ENCODE measurements around the gene DDAH1.

DDAH1 gene

GRCh38 chr1:85296980-85297379, 168.0 kb downstream of the DDAH1 start:
- DNase-seq = peak; percentile 72

DNA sequence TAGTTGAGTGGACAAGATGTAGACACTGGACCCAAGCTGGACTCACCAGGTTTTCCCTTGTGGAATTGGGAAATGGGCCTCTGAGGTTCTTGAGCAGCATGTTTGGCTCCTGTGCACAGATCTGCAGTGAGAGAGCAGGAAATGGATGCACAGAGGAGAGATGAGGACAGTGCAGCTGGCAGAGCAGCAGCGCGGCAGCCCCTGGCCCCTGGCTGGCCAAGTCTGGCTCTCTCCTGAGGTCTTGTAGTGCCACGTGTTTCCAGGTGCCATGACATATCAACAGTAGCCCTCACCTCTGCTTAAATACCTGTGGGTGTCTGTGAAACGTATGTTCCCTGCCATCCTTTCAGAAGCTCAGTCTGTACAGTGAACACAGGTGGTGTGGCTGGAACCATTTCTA, 169.3 kb downstream of the DDAH1 start:
- DNase-seq = no peak

- DNase-seq = no peak
Measured at GRCh38 chr1:85295006-85295431, 169.9 kb downstream of the DDAH1 start.

DNA sequence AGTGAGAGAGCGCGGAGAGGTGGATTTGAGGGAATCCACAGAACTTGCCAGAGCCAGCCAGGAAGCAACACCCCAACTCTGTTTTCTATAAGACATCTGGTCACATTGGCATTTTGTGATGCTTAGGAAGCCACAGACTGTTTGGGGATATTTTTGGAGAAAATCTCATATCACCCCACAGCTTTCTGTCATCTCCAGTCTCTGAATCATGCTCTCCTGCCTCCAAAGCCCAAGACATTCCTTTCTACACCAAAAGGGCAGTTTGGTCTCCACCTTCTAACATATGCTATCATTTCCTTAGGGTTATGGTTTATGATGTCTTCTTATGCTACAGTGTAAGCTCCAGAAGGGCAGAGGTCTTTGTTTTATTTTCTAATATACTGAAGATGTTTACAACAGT, 174.1 kb downstream of the DDAH1 start:
- DNase-seq = peak; percentile 71

- DNase-seq = no peak
Measured at GRCh38 chr1:85289848-85290335, 175.1 kb downstream of the DDAH1 start.

- peak; percentile 91 for DNase-seq
Measured at GRCh38 chr1:85289207-85289847, 175.6 kb downstream of the DDAH1 start.

DNA sequence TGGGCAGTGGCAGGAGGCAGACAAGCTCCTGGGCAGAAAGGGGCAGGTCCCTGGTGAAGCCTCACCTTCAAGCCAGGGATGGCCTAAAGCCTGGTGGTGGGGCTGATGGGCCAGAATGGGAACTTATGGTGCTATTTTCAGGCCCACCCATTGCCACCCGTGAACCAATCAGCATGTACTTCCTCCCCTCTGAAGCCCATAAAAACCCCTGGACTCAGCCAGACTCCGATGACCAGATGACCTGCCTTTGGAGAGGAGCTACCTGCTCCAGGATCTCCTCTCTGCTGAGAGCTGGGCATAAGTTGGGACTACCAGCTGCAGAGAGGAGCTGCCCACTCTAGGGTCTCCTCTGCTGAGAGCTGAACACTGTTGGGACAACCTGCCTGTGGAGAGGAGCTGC, 180.8 kb downstream of the DDAH1 start:
- no peak for DNase-seq

DNA sequence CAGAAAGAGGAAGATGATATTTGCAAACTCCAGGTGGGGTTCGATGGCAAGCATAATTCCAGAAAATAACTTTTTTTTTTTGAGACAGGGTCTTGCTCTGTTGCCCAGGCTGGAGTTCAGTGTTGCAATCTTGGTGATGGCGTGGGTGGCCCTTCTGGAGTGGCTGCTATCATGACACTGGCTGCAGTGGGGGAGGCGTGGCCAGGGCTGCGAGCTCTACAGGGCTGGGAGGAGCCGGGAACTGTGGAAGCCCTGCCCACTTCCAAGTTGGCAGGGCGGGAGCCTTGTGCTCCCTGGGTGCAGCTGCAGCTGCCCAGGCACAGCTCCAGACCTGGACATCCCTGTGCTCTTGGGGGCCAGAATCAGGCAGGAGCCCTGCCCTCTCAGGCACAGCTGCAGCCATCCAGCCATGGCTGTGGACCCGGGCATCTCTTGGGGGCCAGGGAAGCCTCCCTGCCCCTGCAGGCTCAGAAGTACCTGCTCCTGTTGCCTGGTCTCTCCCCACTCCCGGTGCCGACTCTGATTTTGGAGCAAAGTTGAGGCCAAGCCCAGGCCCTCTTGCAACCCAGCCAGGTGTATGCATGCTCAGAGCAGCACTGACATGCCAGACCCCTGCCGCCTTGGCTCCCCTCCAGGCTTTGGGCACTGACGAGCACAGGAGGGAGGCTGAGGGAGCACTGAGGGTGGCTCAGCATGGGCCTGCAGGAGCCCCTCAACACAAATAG, 181.3 kb downstream of the DDAH1 start:
- no peak for DNase-seq

- DNase-seq = no peak
Measured at GRCh38 chr1:85282424-85282823, 182.5 kb downstream of the DDAH1 start.

DNA sequence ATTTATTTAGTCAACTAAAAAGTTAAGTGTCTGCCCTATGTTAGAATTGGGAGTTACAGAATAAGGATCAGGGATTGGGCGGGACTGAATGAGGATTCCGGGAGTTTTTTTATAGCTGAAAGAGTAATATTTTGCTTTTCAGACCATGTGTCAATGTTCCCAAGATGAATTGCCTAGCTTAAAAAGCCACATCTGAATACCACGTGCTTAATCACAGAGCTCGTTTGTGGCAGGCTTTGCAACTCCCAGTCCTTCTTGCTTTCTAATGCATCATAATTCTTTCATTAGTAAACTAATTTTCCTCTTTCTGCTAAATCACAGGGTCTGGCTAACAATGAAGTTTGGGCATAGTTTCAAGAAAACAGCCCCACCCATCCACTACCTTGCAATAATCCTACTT, 184.3 kb downstream of the DDAH1 start:
- no peak for DNase-seq

- no peak for DNase-seq
Measured at GRCh38 chr1:85279458-85280080, 185.4 kb downstream of the DDAH1 start.

DNA sequence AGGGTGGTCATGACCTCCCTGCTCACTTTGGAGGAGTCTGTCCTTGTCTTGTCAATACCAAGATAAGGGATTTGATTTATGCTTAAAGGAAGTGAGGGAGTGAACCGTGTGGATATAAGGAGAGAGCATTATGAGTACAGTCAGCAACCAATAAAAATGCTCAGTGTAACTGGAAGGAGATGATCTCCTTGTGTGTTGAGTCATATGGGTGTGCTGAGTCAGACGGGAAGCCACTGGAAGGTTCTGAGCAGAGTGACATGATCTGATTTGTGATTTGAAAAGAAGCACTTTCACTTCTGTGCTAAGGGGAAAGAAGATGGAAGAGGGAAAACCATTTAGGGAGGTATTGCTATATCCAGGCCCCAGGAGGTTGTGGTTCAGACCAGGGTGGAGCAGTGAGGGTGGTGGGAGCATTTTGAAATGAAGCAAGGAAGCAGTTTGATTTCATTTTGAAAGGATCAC, 186.1 kb downstream of the DDAH1 start:
- peak; percentile 97 for DNase-seq

DNA sequence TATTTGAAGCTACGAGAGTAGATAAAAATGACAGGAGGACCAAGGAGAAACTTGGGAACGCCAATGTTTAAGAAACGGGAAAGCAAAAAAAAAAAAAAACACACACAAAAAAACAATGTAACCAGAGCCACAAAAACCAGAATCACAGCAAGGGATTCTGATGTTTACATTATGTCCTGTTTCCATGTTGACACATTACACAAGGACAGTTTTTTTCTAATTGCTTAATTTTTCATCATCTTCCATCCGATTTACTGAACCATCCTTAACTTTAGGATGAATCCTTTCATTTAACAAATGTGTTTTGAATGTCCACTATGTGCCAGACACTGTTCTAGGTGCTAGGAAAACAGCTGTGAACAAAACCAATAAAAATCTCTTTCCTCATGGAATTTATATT, 187.2 kb downstream of the DDAH1 start:
- no peak for DNase-seq

- DNase-seq = no peak
Measured at GRCh38 chr1:85276978-85277639, 187.8 kb downstream of the DDAH1 start.

DNA sequence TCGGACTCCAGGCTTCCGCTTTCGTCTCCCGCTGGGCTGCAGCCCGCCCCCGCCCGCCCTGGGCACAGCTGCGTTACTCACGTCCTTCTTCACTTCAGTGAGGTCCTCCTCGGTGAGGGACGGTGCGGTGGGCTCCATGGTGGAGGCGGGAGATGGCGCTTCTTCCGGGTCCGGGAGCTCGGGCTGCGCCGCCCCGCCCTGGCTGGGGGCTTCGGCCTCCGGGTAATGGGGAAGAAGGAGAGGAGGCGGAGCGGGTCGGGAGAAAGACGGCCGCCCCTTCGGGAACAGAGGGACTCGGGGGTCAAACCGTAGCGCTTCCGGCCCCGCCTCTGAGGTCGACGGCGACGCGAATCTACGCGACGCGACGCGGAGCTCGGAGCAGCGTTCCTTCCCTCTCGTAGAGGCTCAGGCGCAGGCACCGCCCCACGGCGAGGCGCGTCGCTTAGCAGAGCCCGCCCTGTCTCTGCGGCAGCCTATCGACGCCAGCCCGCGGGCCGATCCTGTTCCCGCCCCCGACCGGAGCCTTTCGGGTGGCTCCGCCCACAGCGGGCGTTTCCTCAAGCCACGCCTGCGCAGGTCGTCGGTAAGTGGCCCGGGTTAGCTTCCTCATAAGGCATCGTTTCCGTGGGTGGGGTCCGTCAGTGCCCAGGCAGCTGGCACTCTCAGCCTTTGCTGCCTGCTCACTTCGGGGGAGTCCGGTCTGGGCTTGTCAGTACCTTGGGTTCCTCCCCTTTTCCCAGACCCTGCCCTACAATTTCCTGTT, 188.6 kb downstream of the DDAH1 start, which contains the start of gene BCL10:
Gene BCL10, minus strand, starts transcription at position 418 of the 763 bp plus-strand sequence. Its CDS starts 280 bp downstream, at position 138.
- peak; percentile 97 for DNase-seq

GRCh38 chr1:85275701-85276214, 189.2 kb downstream of the DDAH1 start:
- DNase-seq = no peak

DNA sequence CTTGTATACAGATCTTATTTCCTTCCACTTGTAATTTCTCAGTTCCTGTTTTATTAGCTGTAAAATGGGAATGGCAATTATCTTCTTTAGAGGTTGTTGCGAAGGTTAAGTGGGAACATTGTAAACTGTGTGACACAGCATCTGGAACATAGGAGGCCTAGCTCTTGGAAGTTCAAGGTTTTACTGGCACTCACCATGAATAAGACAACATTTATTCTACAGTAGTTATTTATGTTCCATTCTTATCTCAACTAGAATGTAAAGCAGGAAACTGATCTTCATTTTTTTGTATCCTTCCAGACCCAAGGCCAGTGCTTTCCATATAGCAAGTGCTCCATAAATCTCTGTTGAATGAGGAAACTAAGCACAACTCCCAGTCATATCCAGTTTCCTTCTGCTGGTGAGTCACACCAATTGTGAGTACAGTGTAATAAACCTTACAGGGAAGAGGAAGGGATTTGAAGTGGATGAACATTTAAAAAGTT, 189.9 kb downstream of the DDAH1 start:
- DNase-seq = peak; percentile 82

DNA sequence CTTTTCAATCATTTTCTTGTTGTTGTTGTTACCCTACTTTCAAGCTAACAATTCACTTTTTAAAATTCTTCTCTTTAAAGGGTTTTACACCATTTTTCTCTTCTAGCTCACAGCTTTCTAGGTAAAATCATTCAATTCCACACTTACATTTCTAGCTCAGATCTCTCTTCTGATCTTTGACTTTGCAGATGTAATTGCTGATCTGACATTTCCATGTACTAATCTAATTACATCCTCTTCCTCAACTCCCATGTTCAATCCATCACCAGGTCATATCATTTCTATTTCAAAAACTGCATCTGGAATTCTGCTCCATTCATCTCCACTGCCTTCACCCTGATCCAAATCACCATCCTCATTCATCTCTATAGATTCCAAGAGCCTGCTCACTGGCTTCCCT, 191.6 kb downstream of the DDAH1 start:
- no peak for DNase-seq

DNA sequence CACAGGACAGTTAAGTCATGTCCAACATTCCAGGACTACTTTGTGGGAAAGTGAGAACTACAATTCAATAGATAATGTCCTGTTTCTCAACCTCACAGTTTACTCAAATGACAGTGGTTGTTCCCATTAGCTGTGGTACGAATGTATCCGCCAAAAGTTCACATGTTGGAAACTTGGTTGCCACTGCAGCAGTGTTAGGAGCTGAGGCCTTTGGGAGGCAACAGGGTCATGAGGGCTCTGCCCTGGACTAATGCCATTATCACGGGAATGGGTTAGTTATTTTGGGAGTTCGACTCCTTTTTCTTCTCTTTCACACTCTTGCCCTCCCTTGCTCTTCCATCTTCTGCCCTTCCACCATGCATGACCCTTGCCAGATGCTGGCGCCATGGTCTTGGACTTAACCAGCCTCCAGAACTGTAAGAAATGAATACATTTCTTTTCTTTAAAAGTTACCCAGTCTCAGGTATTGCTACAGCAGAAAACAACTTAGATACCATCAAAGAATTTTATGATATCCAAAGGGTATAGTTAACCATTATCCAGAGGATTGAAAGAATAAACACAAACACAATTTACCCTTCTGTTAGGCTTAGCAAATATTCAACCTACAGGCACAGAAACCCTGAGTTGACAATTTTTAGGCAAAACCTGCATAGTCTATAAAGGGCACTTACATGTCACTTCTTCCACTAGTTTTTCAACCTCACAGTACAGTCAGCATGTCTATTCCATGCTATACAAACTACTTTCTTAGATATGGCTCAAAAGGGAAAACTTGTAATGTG, 196.0 kb downstream of the DDAH1 start:
- DNase-seq = no peak

All from fibroblast of skin of back (primary cell).